Gastroesophageal sphincter (tissue), 4 donors: Measurements from ENCODE around the gene MFSD6. TPM values are rescaled to one million over a fixed set of nuclear protein-coding genes. Genes with fewer than 3 reads are reported as not detected.
A peak's percentile ranks its signal among the peaks of the same experiment; 100 is the strongest.

ENCODE experiments used
- ATAC-seq: fragments of 150-250 bp; one replicate; pipeline ENCODE4 v1.9.1; 2016; ENCODE audit warnings: mild to moderate bottlenecking, moderate library complexity
- H3K27ac ChIP-seq, 4 donors: fragments of 200-600 bp; sonication (generic) in 3 of 4; 1 replicate in 3 of 4; 2 replicates in 1 of 4; pipeline ENCODE4 v1.5.1; 2016 to 2019
- H3K27me3 ChIP-seq: fragments of 200-600 bp; sonication (generic); one replicate; pipeline ENCODE4 v1.5.1; 2019
- H3K36me3 ChIP-seq, 2 donors: fragments of 200-600 bp; sonication (generic); one replicate each; pipeline ENCODE4 v1.5.1; 2019; ENCODE audit warnings: control low read depth in 1 of 2
- H3K4me1 ChIP-seq, 3 donors: fragments of 200-600 bp; sonication (generic); 1 replicate in 2 of 3; 2 replicates in 1 of 3; pipeline ENCODE4 v1.5.1; 2016 to 2019; ENCODE audit warnings: control low read depth in 2 of 3
- H3K4me3 ChIP-seq, 2 donors: fragments of 200-600 bp; sonication (generic); one replicate each; pipeline ENCODE4 v1.5.1; 2019; ENCODE audit warnings: mild to moderate bottlenecking in 1 of 2, moderate library complexity in 1 of 2
- H3K9me3 ChIP-seq, 3 donors: fragments of 200-600 bp; sonication (generic); one replicate each; pipeline ENCODE4 v1.5.1; 2017 to 2019; ENCODE audit warnings: control low read depth in 2 of 3
- CTCF ChIP-seq, 4 experiments: fragments of 200-600 bp in 2 of 4; fragments of 450-650 bp in 2 of 4; sonication (generic) in 1 of 4; IDR thresholded peaks; one replicate each; pipeline ENCODE4 v1.5.1; 2017 to 2019; ENCODE audit warnings: antibody characterized with exemption in 4 of 4, mild to moderate bottlenecking in 2 of 4, moderate library complexity in 2 of 4
- EP300 ChIP-seq: sonication (generic); formaldehyde crosslinking; IDR thresholded peaks from one replicate; pipeline ENCODE4 v1.6.1; 2017; ENCODE audit warnings: antibody characterized with exemption, mild to moderate bottlenecking
- POLR2A ChIP-seq, 2 donors: fragments of 450-650 bp; IDR thresholded peaks; one replicate each; pipeline ENCODE4 v1.6.1; 2017; ENCODE audit warnings: antibody characterized with exemption in 2 of 2, mild to moderate bottlenecking in 2 of 2, moderate library complexity in 1 of 2
- POLR2AphosphoS5 ChIP-seq: sonication (generic); formaldehyde crosslinking; IDR thresholded peaks from one replicate; pipeline ENCODE4 v1.6.1; 2017; ENCODE audit warnings: antibody characterized with exemption
- WGBS, 2 donors: methylation state at CpG; one replicate each; pipeline ENCODE4 v1.1.5; 2018; ENCODE audit warnings: low coverage in 1 of 2; 5-methylcytosine and 5-hydroxymethylcytosine counted together
- total RNA-seq, 4 donors: library from RNA; depleted of rRNA; stranded (reverse); fragments of >200 nt; gene quantifications; one replicate each; pipeline ENCODE4 v1.1.0, GENCODE V29; 2016

The MFSD6 gene
- total RNA-seq, 4 donors from 2014 or later: 80.2 to 176 (median 143) TPM

DNA sequence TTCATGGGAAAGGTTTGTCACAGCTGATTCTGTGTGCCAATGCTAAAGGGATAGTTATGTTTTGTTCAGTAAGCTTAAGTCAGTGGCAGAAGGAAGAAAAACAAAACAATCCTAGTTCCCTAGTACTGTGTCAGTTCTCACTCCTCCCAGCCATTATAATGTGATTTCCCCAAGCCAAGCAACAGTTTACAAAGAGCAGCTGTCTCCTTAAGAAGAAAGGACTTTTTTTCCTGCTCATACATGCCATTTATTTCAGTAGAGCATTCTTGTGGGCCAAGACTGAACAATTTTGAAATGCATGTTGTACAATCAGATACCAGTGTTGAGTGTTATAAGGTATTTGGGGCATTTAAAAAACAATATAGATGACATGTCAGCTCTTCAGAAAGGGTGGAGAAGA lies 74.3 kb downstream of the MFSD6 start:
- no peak overlapping the region for H3K4me3 ChIP-seq
- H3K36me3 ChIP-seq: no peaks in the 10 kb centered on the region
- H3K27me3 ChIP-seq: no peaks in the 10 kb centered on the region
- peak overlapping the region in 1 of 4 donors; percentile 33 for H3K27ac ChIP-seq
- peak; percentile 31 for ATAC-seq
- TF ChIP-seq POLR2A (IDR thresholded peaks at IDR 0.05): no peak
- TF ChIP-seq CTCF (IDR thresholded peaks at IDR 0.05): no peak
- no peak for TF ChIP-seq POLR2AphosphoS5
- TF ChIP-seq EP300: no peak
- peaks cover 10 to 64% (median 14%) of the 10 kb centered on the region in 3 donors for H3K4me1 ChIP-seq
- no peaks in the 10 kb centered on the region for H3K9me3 ChIP-seq

DNA sequence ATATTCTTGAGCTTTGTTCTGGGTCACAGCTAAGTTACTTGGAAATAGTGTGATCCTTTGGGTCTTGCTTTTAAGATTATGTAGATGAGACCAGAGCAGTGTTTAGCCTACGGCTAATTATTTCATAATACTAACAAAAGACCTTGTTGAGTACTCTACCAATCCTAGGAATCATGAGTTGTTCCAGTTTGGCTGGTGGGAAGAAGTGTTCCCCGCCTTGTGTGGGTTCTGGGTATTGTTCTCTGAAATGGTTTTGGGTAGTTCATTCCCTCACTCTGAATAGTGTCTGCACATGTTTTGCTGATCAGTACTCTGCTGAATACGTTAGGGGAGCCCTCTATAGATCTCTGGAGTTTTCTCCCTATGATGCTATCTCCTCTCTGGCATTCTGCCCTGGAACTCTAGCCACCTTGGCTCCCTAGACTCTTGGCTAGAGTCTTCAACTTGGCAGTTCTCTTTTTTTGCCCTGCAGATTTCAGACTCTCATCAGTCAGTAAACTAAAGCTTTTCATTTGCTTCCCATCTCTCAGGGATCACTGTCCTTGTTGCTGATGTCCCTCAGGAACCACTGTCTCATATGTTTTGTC lies 78.0 kb downstream of the MFSD6 start:
- peak overlapping the region in 1 of 4 donors; percentile 1 for H3K27ac ChIP-seq
- TF ChIP-seq EP300 (no peak), CTCF (IDR thresholded peaks at IDR 0.05) (no peak), POLR2A (IDR thresholded peaks at IDR 0.05) (no peak), POLR2AphosphoS5 (no peak)
- peaks cover 4 to 36% (median 7%) of the 10 kb centered on the region in 3 donors for H3K4me1 ChIP-seq
- no peaks in the 10 kb centered on the region for H3K27me3 ChIP-seq
- H3K4me3 ChIP-seq: no peak overlapping the region
- WGBS, 2 donors: 44 to 64% methylated on average over 2 to 3 of the region's 3 CpGs
- no peaks in the 10 kb centered on the region for H3K9me3 ChIP-seq
- peaks cover 9 to 28% of the 10 kb centered on the region in 2 donors for H3K36me3 ChIP-seq
- ATAC-seq: no peak

- WGBS, 2 donors: 93 to 96% methylated on average over 4 to 6 of the region's 6 CpGs
- Histone ChIP-seq H3K27ac (no peak overlapping the region), H3K4me1 (peaks cover 2 to 21% (median 7%) of the 10 kb centered on the region in 3 donors), H3K9me3 (no peaks in the 10 kb centered on the region), H3K27me3 (no peaks in the 10 kb centered on the region), H3K36me3 (peaks cover 9 to 42% of the 10 kb centered on the region in 2 donors), H3K4me3 (no peak overlapping the region)
- ATAC-seq: no peak
- no peak for TF ChIP-seq EP300
- TF ChIP-seq CTCF (IDR thresholded peaks at IDR 0.05): no peak
- no peak for TF ChIP-seq POLR2AphosphoS5
- TF ChIP-seq POLR2A (IDR thresholded peaks at IDR 0.05): no peak
Measured at GRCh38 chr2:190488516-190489233, 80.5 kb downstream of the MFSD6 start.

GRCh38 chr2:190489475-190489874 lies 81.3 kb downstream of the MFSD6 start:
- Histone ChIP-seq H3K27ac (no peak overlapping the region), H3K9me3 (no peaks in the 10 kb centered on the region), H3K4me1 (peaks cover 2 to 21% (median 7%) of the 10 kb centered on the region in 3 donors), H3K27me3 (no peaks in the 10 kb centered on the region), H3K4me3 (no peak overlapping the region), H3K36me3 (peaks cover 9 to 42% of the 10 kb centered on the region in 2 donors)
- no peak for TF ChIP-seq EP300
- TF ChIP-seq POLR2A (IDR thresholded peaks at IDR 0.05): no peak
- TF ChIP-seq CTCF (IDR thresholded peaks at IDR 0.05): no peak
- TF ChIP-seq POLR2AphosphoS5: no peak
- no peak for ATAC-seq
- WGBS, 2 donors: 88 to 100% methylated on average over 3 to 4 of the region's 4 CpGs

DNA sequence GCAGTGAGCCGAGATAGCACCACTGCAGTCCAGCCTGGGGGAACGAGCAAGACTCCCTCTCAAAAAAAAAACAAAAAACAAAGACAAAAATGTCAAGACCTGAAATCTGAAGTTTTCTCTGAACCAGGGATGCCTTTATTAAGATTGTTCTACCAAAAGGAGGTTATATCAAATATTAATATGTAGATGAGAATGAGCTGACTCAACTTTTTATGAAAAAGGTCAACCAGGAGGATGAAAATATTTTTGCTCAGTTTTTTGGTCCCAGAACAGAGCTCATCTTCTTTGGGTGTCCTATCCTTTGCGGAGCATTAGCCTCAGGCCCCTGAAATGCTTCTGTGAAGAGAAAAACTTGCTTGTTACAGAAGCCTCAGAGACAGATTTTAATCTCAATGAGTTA lies 82.3 kb downstream of the MFSD6 start:
- ATAC-seq: no peak
- 64 to 100% methylated on average over 2 to 3 of the region's 3 CpGs for WGBS, 2 donors
- peaks cover 2 to 13% (median 7%) of the 10 kb centered on the region in 3 donors for H3K4me1 ChIP-seq
- TF ChIP-seq POLR2A (IDR thresholded peaks at IDR 0.05) (no peak), CTCF (IDR thresholded peaks at IDR 0.05) (no peak), POLR2AphosphoS5 (no peak), EP300 (no peak)
- H3K9me3 ChIP-seq: no peaks in the 10 kb centered on the region
- no peak overlapping the region for H3K4me3 ChIP-seq
- no peak overlapping the region for H3K27ac ChIP-seq
- no peaks in the 10 kb centered on the region for H3K27me3 ChIP-seq
- peaks cover 9 to 42% of the 10 kb centered on the region in 2 donors for H3K36me3 ChIP-seq
